Panc1 (cell line): ENCODE data around the gene UBAC1. TPM values are rescaled to one million over a fixed set of nuclear protein-coding genes. Genes with fewer than 3 reads are reported as not detected.

Source experiments
- ATAC-seq: fragments of 200-7000 bp; cut with Tn5 transposase; 2 replicates; pipeline ENCODE4 v1.9.1; 2020; ENCODE audit warnings: mild to moderate bottlenecking, moderate library complexity
- BruUV-seq: library from RNA; stranded (reverse); fragments of 400-500 nt; replicated peaks from 2 replicates; lab custom pipeline; 2021; lab: Mats Ljungman, UMichigan
- CTCF ChIA-PET: fragments of 300-600 bp; sonication (Branson Sonifier 250); formaldehyde crosslinking; loops from one replicate; lab custom pipeline; 2022; ENCODE audit warnings: antibody characterized with exemption; lab: Charles Lee
- POLR2A ChIA-PET: fragments of 300-600 bp; sonication (Branson Sonifier 250); formaldehyde crosslinking; loops from one replicate; lab custom pipeline; 2022; ENCODE audit warnings: antibody characterized with exemption; lab: Charles Lee
- DNase-seq: peaks from one replicate; pipeline ENCODE4 v3.0.0-alpha.2; 2010; ENCODE audit warnings: low read depth, low spot score
- H3K27ac ChIP-seq: 2 replicates; pipeline ENCODE4 v1.5.1; 2011; ENCODE audit warnings: mild to moderate bottlenecking, low read length, inconsistent platforms
- H3K27me3 ChIP-seq: fragments of 200-500 bp; sonication (Bioruptor generic); 2 replicates; pipeline ENCODE4 v1.6.0; 2014; ENCODE audit warnings: low read length, inconsistent platforms; ENCODE audit not compliant: control insufficient read depth, insufficient read depth
- H3K36me3 ChIP-seq: fragments of 200-500 bp; sonication (Bioruptor generic); 2 replicates; pipeline ENCODE4 v1.5.1; 2014; ENCODE audit warnings: inconsistent platforms, mild to moderate bottlenecking, low read length, moderate library complexity; ENCODE audit not compliant: control insufficient read depth, insufficient read depth
- H3K4me1 ChIP-seq: 2 replicates; pipeline ENCODE4 v1.5.1; 2011; ENCODE audit warnings: inconsistent platforms, mild to moderate bottlenecking, low read length, moderate library complexity; ENCODE audit not compliant: control insufficient read depth, insufficient read depth
- H3K4me3 ChIP-seq, 2 experiments: 2 replicates each; pipeline ENCODE4 v1.5.1; 2011 to 2012; ENCODE audit warnings: low read depth in 2 of 2, low read length in 2 of 2, mild to moderate bottlenecking in 2 of 2, inconsistent platforms in 1 of 2, moderate library complexity in 1 of 2
- H3K9me3 ChIP-seq: fragments of 200-500 bp; sonication (Bioruptor generic); 2 replicates; pipeline ENCODE4 v1.5.1; 2014; ENCODE audit warnings: low read depth, mild to moderate bottlenecking, inconsistent platforms, low read length, moderate library complexity; ENCODE audit not compliant: control insufficient read depth, insufficient read depth
- CTCF ChIP-seq: fragments of 450-650 bp; IDR thresholded peaks from 2 replicates; pipeline ENCODE4 v1.5.1; 2017; ENCODE audit warnings: mild to moderate bottlenecking
- POLR2AphosphoS5 ChIP-seq: IDR thresholded peaks from 2 replicates; pipeline ENCODE4 v1.6.1; 2012; ENCODE audit warnings: mild to moderate bottlenecking, low read depth, low read length, moderate library complexity
- REST ChIP-seq, 2 experiments: IDR thresholded peaks; 2 replicates each; pipeline ENCODE4 v1.6.1; 2011 to 2012; ENCODE audit warnings: low read depth in 2 of 2, control low read depth in 1 of 2, low read length in 1 of 2, mild to moderate bottlenecking in 1 of 2, moderate library complexity in 1 of 2; ENCODE audit not compliant: insufficient read depth in 1 of 2
- SIN3A ChIP-seq: IDR thresholded peaks from 2 replicates; pipeline ENCODE4 v1.6.1; 2012; ENCODE audit warnings: low read depth, mild to moderate bottlenecking, low read length, moderate library complexity, borderline replicate concordance; ENCODE audit not compliant: insufficient read depth
- TCF7L2 ChIP-seq: IDR thresholded peaks from 2 replicates; pipeline ENCODE4 v1.6.1; 2011; ENCODE audit warnings: mild to moderate bottlenecking, low read depth, low read length, inconsistent platforms
- in situ Hi-C: cut with HindIII; loops from 2 replicates; pipeline ENCODE4 v1.10.0; 2016; ENCODE audit warnings: low sequenced_read_pairs, low pct_unique_long_range_greater_than_20kb
- intact Hi-C: fragments of 100-400 bp; cut with micrococcal nuclease; formaldehyde crosslinking; loops from one replicate; pipeline ENCODE4 v1.10.0; 2022; ENCODE audit not compliant: unreplicated experiment
- total RNA-seq: library from RNA; stranded (reverse); gene quantifications from one replicate; pipeline ENCODE4 v1.2.1, GENCODE V29; 2021; ENCODE audit not compliant: unreplicated experiment

Gene UBAC1
- total RNA-seq, 1 experiment from 2014 or later, result 38.0 TPM

- ChIA-PET POLR2A (no interaction called here), CTCF (no interaction called here)
- Histone ChIP-seq H3K9me3 (no peaks in the 10 kb centered on the region), H3K27me3 (no peaks in the 10 kb centered on the region), H3K27ac (peak overlapping the region; percentile 34; the same call in 1 of the 2 replicates), H3K4me1 (peaks cover 15% of the 10 kb centered on the region), H3K36me3 (no peaks in the 10 kb centered on the region), H3K4me3 (no peak overlapping the region)
- no TSS peak for BruUV-seq
- no peak for TF ChIP-seq REST (IDR thresholded peaks at IDR 0.05; ENCODE audit: insufficient read depth in 1 of 2, low read depth in 2 of 2, low read length in 1 of 2)
- TF ChIP-seq TCF7L2, result no peak
- TF ChIP-seq SIN3A, result no peak
- TF ChIP-seq POLR2AphosphoS5, result no peak
- no peak for TF ChIP-seq CTCF
- intact Hi-C loops (no loop called here), in situ Hi-C loops (no loop called here)
- ATAC-seq (peak; percentile 42), DNase-seq (no peak)
Observed at GRCh38 chr9:135890190-135891026, 70.8 kb downstream of the UBAC1 start.

GRCh38 chr9:135889564-135890189 lies 71.5 kb downstream of the UBAC1 start:
- Histone ChIP-seq H3K27ac (no peak overlapping the region), H3K4me1 (peaks cover 20% of the 10 kb centered on the region), H3K4me3 (no peak overlapping the region), H3K36me3 (no peaks in the 10 kb centered on the region), H3K9me3 (no peaks in the 10 kb centered on the region), H3K27me3 (no peaks in the 10 kb centered on the region)
- ATAC-seq, result 0 out of 2 replicates have a peak, but pooled peaks have one; percentile 23
- in situ Hi-C loops, result no loop called here
- CTCF ChIA-PET, result no interaction called here
- no peak for DNase-seq
- TF ChIP-seq POLR2AphosphoS5, result no peak
- TF ChIP-seq REST (IDR thresholded peaks at IDR 0.05; ENCODE audit: insufficient read depth in 1 of 2, low read depth in 2 of 2, low read length in 1 of 2), result no peak
- TF ChIP-seq TCF7L2, result no peak
- no peak for TF ChIP-seq SIN3A
- TF ChIP-seq CTCF, result no peak
- no TSS peak for BruUV-seq
- intact Hi-C loops, result no loop called here
- POLR2A ChIA-PET, result no interaction called here
